HG03432 (cell line): ENCODE measurements around the gene PRKAB2.
A peak's percentile ranks its signal among the peaks of the same experiment; 100 is the strongest.
"Not testable (repeated sequence)": the region's sequence is repeated elsewhere in the genome, so short reads cannot be mapped to it uniquely, and the experiment has no call there.

ENCODE experiments used
- ATAC-seq: cut with Tn5 transposase; IDR thresholded peaks from one replicate; pipeline ENCODE4 v1.9.1; 2021; ENCODE audit warnings: mild to moderate bottlenecking, moderate library complexity; ENCODE audit not compliant: unreplicated experiment

Gene PRKAB2

GRCh38 chr1:147111381-147112130 is 60.7 kb downstream of the PRKAB2 start:
- ATAC-seq = no peak

GRCh38 chr1:147110872-147111271 is 61.4 kb downstream of the PRKAB2 start:
- no peak for ATAC-seq

- ATAC-seq = no peak
These were observed 61.8 kb downstream of the PRKAB2 start for GRCh38 chr1:147110434-147110833.

GRCh38 chr1:147109762-147110161 is 62.5 kb downstream of the PRKAB2 start:
- ATAC-seq = no peak

GRCh38 chr1:147109041-147109440 is 63.2 kb downstream of the PRKAB2 start:
- ATAC-seq = peak; percentile 60

GRCh38 chr1:147106407-147106881 is 65.8 kb downstream of the PRKAB2 start:
- ATAC-seq = not testable (repeated sequence)

- no peak for ATAC-seq
These were observed 66.4 kb downstream of the PRKAB2 start for GRCh38 chr1:147105909-147106308.
